Lower lobe of right lung (tissue), 2 donors: ENCODE data around the gene SHISAL1. TPM values are rescaled to one million over a fixed set of nuclear protein-coding genes. Genes with fewer than 3 reads are reported as not detected.

ENCODE experiments used
- ATAC-seq, 2 donors: fragments of 200-7000 bp; cut with Tn5 transposase; one replicate each; pipeline ENCODE4 v1.9.1; 2020 to 2022; ENCODE audit warnings: mild to moderate bottlenecking in 2 of 2, moderate library complexity in 2 of 2
- DNase-seq: peaks from one replicate; pipeline ENCODE4 v3.0.0-alpha.2; 2020
- H3K27ac ChIP-seq: fragments of 200-600 bp; one replicate; pipeline ENCODE4 v1.8.0; 2022
- H3K27me3 ChIP-seq: fragments of 200-600 bp; one replicate; pipeline ENCODE4 v1.8.0; 2022; ENCODE audit warnings: low read depth
- H3K36me3 ChIP-seq: fragments of 200-600 bp; one replicate; pipeline ENCODE4 v1.8.0; 2022; ENCODE audit warnings: mild to moderate bottlenecking
- H3K4me1 ChIP-seq: fragments of 200-600 bp; one replicate; pipeline ENCODE4 v1.8.0; 2022
- H3K4me3 ChIP-seq: fragments of 200-600 bp; one replicate; pipeline ENCODE4 v1.8.0; 2022; ENCODE audit warnings: mild to moderate bottlenecking
- H3K9me3 ChIP-seq: fragments of 200-600 bp; one replicate; pipeline ENCODE4 v1.8.0; 2022
- intact Hi-C: fragments of 100-400 bp; cut with DNase I; formaldehyde crosslinking; loops from one replicate; pipeline ENCODE4 v1.11.0; 2022
- total RNA-seq: library from RNA; stranded (reverse); fragmentation: NEBNext Ultra II Directional; extraction: Animal tissue kit (Norgen Biotek cat#: 25700); gene quantifications from one replicate; pipeline ENCODE4 v1.2.1, GENCODE V29; 2021
- TF ChIP-seq, protein P1 (sequence below): fragments of 200-600 bp; IDR thresholded peaks from one replicate; pipeline ENCODE4 v1.8.0; 2022; ENCODE audit warnings: antibody characterized with exemption, mild to moderate bottlenecking
- donor health status: DM: no; HTN: yes; CAD: no; lungs with severe emphysema.

SHISAL1 gene
- total RNA-seq, 1 donor from 2014 or later: 0.32 TPM

DNA sequence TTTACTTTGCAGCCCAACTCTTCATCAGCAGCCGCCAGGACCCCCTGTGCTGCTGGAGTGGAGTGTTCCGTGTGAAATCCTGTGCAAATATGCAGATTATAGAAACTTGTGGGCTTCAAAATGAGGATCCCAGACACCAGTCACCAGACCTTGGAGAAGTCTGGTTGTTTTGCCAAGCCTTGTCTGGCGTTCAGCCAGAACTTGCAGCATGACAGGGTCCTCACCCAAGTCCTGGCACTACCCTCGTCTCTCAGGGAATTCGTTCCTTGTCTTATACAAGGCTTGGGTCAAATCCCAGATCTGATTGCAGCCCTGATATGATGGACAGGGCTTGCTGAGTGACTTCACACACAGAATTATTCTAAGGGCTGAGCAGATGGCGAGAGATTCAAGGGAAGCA lies 18.9 kb downstream of the SHISAL1 start:
- DNase-seq: no peak
- Histone ChIP-seq H3K4me3 (no peak overlapping the region), H3K36me3 (no peaks in the 10 kb centered on the region), H3K9me3 (no peaks in the 10 kb centered on the region), H3K27me3 (peaks cover 15% of the 10 kb centered on the region), H3K4me1 (no peaks in the 10 kb centered on the region), H3K27ac (no peak overlapping the region)
- intact Hi-C loops: no loop called here
- TF ChIP-seq, protein P1, sequence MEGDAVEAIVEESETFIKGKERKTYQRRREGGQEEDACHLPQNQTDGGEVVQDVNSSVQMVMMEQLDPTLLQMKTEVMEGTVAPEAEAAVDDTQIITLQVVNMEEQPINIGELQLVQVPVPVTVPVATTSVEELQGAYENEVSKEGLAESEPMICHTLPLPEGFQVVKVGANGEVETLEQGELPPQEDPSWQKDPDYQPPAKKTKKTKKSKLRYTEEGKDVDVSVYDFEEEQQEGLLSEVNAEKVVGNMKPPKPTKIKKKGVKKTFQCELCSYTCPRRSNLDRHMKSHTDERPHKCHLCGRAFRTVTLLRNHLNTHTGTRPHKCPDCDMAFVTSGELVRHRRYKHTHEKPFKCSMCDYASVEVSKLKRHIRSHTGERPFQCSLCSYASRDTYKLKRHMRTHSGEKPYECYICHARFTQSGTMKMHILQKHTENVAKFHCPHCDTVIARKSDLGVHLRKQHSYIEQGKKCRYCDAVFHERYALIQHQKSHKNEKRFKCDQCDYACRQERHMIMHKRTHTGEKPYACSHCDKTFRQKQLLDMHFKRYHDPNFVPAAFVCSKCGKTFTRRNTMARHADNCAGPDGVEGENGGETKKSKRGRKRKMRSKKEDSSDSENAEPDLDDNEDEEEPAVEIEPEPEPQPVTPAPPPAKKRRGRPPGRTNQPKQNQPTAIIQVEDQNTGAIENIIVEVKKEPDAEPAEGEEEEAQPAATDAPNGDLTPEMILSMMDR: no peak
- no peak for ATAC-seq

DNA sequence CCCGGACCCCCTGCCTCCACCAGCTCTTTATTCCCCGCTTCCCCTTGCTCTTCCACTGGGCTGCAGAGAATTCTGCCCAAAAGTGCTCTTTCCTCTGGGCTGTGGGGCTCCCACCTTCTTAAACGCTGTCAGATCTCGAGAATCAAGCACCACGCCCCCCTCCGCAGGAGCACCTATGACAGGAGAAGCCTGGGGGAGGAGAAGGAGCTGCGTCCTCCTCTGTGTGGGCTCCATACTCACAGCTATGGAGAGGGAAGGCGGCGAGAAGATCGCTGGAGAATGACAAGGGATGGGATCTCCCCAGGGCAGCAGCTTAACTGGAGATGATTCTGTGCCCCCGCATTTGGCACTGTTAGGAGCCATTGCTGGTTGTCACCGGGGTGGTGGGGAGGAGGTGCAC lies 19.7 kb downstream of the SHISAL1 start:
- no peak overlapping the region for H3K27ac ChIP-seq
- H3K4me3 ChIP-seq: no peak overlapping the region
- TF ChIP-seq, protein P1: no peak
- DNase-seq (no peak), ATAC-seq (no peak)
- H3K36me3 ChIP-seq: no peaks in the 10 kb centered on the region
- H3K27me3 ChIP-seq: peaks cover 15% of the 10 kb centered on the region
- intact Hi-C loops: no loop called here
- no peaks in the 10 kb centered on the region for H3K9me3 ChIP-seq
- no peaks in the 10 kb centered on the region for H3K4me1 ChIP-seq

DNA sequence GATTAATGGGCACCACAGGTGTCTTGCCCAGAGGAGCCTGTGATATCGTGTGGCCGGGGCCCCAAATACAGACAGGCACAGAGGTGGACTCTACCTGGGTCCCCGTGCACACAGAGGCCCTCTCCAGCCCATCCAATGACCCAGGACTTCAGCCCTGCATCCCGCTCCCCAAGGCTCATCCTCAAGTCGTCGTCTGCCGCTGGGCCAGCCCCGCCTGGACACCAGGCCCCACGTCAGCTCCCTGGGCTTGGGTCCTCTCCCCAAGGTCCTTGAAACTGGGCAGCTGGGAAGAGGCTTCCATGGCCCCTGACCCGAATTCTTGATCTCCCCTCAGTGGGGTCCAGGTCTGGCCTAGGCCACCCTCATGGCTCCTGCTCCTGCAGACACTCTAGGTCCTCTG lies 20.2 kb downstream of the SHISAL1 start:
- intact Hi-C loops: no loop called here
- no peak for ATAC-seq
- H3K4me1 ChIP-seq: no peaks in the 10 kb centered on the region
- H3K27me3 ChIP-seq: peaks cover 15% of the 10 kb centered on the region
- H3K36me3 ChIP-seq: no peaks in the 10 kb centered on the region
- no peak for DNase-seq
- H3K4me3 ChIP-seq: no peak overlapping the region
- TF ChIP-seq, protein P1: no peak
- no peaks in the 10 kb centered on the region for H3K9me3 ChIP-seq
- no peak overlapping the region for H3K27ac ChIP-seq

DNA sequence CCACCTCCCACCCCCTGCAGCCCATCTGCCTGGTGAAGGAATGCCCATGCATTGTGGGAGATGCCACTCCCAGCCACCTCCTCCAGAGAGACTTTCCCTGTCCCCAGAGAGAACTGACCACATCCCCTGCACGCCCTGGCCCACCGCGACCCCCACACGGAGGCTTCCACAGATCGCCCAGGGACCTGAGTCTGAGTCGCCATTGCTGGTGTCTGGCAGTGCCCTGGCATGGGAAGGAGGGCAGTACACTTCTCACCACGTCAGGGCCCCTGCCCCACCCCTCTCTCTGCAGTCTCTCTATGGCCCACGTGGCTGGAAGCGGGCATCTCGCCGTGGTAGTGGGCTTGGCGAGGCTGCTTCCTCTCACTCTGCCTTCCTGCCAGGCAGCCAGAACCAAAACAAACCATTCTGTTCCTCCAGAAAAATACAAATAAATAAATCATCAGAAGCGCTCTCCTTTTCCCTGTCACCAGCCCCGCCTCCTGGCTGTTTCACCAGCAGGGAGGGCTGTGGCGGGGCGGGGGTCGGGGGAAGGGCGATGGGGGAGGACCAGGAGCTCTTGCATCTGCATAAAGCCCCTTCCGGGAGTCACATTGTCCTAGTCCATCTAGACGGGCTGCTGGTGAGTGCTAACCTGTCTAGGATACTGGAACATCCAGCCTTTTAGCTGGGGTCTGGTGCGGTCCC lies 20.9 kb downstream of the SHISAL1 start:
- Histone ChIP-seq H3K4me3 (no peak overlapping the region), H3K36me3 (no peaks in the 10 kb centered on the region), H3K27ac (no peak overlapping the region), H3K27me3 (peaks cover 15% of the 10 kb centered on the region), H3K4me1 (no peaks in the 10 kb centered on the region), H3K9me3 (no peaks in the 10 kb centered on the region)
- DNase-seq: no peak
- no peak for ATAC-seq
- TF ChIP-seq, protein P1: no peak
- intact Hi-C loops: no loop called here

DNA sequence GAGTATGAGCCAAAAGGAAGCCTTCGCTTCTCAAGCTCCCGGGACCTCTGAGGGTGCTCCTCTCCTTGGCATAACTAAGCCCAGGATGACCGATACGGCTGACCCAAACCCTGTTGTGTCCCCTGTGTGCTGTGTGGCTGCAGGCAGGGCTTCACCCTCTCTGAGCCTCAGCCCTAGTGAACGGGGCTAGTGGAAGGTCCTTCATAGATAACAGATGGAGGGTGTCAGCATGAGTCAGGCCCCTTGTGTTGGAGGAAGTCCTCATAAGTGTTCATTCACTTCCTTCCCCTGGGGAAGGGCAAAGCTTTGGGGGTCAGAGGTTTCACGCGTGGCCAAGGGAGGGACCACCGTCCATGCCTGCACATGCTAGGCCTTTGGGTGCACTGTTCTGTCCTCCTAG lies 21.5 kb downstream of the SHISAL1 start:
- no peak for ATAC-seq
- TF ChIP-seq, protein P1: no peak
- H3K4me3 ChIP-seq: no peak overlapping the region

More for the DNA sequence above, 21.5 kb downstream of the SHISAL1 start:
- peaks cover 15% of the 10 kb centered on the region for H3K27me3 ChIP-seq
- H3K36me3 ChIP-seq: no peaks in the 10 kb centered on the region
- intact Hi-C loops: no loop called here
- no peaks in the 10 kb centered on the region for H3K4me1 ChIP-seq
- no peak overlapping the region for H3K27ac ChIP-seq
- no peak for DNase-seq
- no peaks in the 10 kb centered on the region for H3K9me3 ChIP-seq
